GM21526 (cell line): Measurements from ENCODE around the gene TRMT1.

Experiments
- ATAC-seq: cut with Tn5 transposase; IDR thresholded peaks from one replicate; pipeline ENCODE4 v1.9.1; 2021; ENCODE audit warnings: moderate library complexity; ENCODE audit not compliant: unreplicated experiment, low FRiP score

TRMT1 gene

DNA sequence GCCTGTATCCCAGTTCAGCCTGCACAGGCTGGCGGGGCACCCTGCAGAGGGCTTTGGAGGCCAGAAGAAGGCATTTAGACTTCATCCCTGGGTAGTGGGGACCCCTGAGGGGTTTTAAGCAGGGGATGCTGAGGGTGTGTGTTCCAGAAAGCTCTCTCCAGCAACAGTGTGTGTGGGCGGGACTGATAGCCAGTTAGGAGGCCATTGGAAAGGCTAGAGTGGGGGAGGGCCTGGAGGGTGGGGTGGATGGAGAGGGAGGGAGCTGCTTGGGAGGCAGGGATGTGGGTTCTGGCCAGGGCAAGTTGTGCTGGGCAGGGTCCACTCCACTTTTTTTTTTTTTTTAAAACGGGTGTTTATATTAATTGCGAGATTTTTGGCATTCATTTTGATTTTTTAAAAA lies 42.2 kb downstream of the TRMT1 start:
- no peak for ATAC-seq

- ATAC-seq, result no peak
Measured at GRCh38 chr19:13073263-13073662, 43.3 kb downstream of the TRMT1 start.

DNA sequence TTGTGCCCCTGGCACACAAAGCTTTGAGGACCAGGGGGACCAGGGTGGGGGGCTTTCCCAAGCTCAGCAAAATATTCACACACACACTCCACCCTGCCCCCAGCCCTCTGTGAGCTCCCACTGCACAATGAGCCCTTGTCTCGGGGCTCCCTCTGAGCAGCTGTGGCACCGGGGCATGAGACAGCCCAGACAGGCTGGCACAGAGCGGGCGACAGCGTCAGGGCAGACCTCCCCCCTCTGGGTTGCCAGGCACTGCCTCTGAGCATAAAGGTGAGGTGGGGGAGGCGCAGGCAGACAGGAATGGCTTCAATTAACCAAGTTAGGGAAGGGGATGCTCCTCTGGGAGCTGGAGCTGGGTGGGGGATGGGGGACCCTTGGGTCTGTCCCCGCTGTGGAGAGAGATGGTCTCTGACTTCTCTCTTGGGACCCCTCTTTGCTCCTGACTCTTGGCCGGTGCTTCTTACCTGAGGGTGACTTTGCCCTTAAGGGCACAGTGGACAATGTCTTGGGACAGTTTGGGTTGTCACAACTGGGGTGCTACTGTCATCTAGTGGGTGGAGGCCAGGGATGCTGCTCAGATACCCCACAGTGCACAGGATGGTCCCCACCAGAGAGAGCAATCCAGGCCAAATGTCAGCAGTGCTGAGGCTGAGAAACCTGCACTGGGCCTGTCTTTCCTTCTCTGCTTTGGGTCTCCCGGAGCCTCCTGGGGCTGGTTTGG lies 44.2 kb downstream of the TRMT1 start:
- ATAC-seq, result no peak

GRCh38 chr19:13071444-13072187 lies 44.9 kb downstream of the TRMT1 start:
- no peak for ATAC-seq

GRCh38 chr19:13070425-13071140 lies 46.0 kb downstream of the TRMT1 start:
- no peak for ATAC-seq

GRCh38 chr19:13069415-13070359 lies 46.9 kb downstream of the TRMT1 start:
- no peak for ATAC-seq

DNA sequence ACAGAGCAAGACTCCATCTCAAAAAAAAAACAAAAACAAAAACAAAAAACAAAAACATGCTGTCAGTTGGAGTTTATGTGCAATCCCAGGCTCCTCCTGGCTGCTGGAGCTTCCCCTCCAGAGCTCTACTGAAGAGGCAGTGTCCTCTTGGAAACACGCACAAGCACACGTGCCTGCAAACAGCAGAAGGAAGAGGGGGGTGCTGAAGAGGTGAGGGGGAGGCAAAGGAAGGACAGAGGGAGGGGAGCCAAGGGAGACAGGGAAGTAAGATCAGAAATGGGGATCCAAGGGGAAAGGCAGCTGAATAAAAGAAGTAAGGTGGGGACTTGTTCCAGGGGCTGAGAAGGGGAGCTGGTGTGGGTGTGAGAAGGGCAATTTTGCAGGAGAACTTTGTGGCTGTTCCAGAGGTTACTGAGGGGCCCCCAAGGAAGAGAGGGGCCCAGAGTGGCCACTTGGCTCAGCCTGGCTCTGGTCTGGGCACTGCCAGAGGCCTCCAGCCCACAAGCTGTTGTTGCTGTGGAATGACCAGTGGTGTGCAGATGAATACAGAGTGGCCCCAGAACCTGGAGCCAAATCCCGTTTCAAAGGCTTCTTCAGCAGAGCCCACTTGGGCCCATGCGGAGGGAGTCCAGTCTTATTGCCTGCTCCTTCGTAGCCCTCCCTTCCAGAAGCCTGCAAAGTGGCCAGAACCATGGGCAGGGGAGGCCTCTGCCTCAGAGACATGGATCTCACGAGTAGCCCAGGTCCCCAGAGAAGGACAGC lies 48.3 kb downstream of the TRMT1 start:
- ATAC-seq, result no peak

GRCh38 chr19:13066933-13067807 lies 49.4 kb downstream of the TRMT1 start:
- ATAC-seq, result no peak

- no peak for ATAC-seq
Measured at GRCh38 chr19:13066226-13066625, 50.3 kb downstream of the TRMT1 start.

GRCh38 chr19:13064092-13064489 lies 52.4 kb downstream of the TRMT1 start:
- no peak for ATAC-seq

DNA sequence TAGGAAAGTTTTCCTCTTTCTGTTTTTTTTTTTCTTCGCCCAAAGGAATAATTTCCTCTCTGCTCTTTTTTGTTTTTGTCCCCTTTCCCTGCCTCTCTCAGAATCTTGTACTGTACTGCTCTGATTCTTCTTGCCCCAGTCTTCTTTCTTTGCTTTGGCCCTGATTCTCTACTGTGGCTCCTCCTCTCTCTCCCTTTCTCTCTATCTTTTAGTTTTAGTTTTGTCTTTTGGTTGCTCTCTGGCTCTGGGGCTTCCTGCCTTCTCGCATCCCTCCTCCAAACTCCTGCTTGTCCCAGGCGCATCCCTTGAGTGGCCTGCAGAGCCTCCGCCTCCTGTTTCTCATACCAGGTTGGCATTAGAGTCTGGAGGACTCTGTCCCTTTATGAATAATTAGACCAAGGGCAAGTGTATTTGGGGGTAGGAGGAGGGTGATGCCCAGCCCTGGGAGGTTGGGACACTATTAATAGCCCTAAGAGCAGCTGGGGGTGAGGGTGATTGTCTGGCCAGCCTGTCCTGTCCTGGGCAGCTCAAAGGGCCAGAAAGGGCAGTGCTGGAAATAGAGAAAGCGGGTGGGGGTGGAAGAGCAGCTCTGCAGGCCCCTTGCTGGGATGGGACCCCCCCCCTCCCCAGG lies 53.0 kb downstream of the TRMT1 start:
- no peak for ATAC-seq

- no peak for ATAC-seq
Measured at GRCh38 chr19:13062317-13062716, 54.2 kb downstream of the TRMT1 start.

- ATAC-seq, result peak; percentile 65
Measured at GRCh38 chr19:13060964-13061927, 55.3 kb downstream of the TRMT1 start.

GRCh38 chr19:13060233-13060963 lies 56.1 kb downstream of the TRMT1 start:
- ATAC-seq, result no peak

GRCh38 chr19:13058951-13059660 lies 57.4 kb downstream of the TRMT1 start:
- ATAC-seq, result no peak

GRCh38 chr19:13057744-13058143 lies 58.8 kb downstream of the TRMT1 start:
- ATAC-seq, result no peak
